Vagina (tissue), 2 donors: ENCODE results near the gene PRR23E. TPM values are rescaled to one million over a fixed set of nuclear protein-coding genes. Genes with fewer than 3 reads are reported as not detected.

Experiments used
- DNase-seq, 2 donors: peaks; one replicate each; pipeline ENCODE4 v3.0.0-alpha.2; 2017; ENCODE audit errors: extremely low spot score in 2 of 2
- H3K27ac ChIP-seq: fragments of 200-600 bp; sonication (generic); one replicate; pipeline ENCODE4 v1.5.1; 2019
- H3K27me3 ChIP-seq: fragments of 200-600 bp; sonication (generic); one replicate; pipeline ENCODE4 v1.5.1; 2019
- H3K36me3 ChIP-seq, 2 donors: fragments of 200-600 bp; sonication (generic); one replicate each; pipeline ENCODE4 v1.5.1; 2017 to 2019
- H3K4me1 ChIP-seq: fragments of 200-600 bp; sonication (generic); one replicate; pipeline ENCODE4 v1.5.1; 2019
- H3K4me3 ChIP-seq, 2 donors: fragments of 200-600 bp; sonication (generic); 1 replicate in 1 of 2; 2 replicates in 1 of 2; pipeline ENCODE4 v1.5.1; 2016 to 2019
- H3K9me3 ChIP-seq: fragments of 200-600 bp; sonication (generic); one replicate; pipeline ENCODE4 v1.5.1; 2019
- POLR2A ChIP-seq, 2 donors: fragments of 450-650 bp; IDR thresholded peaks; one replicate each; pipeline ENCODE4 v1.6.1; 2017; ENCODE audit warnings: antibody characterized with exemption in 2 of 2, mild to moderate bottlenecking in 2 of 2, moderate library complexity in 2 of 2
- POLR2AphosphoS5 ChIP-seq, 2 donors: sonication (generic); formaldehyde crosslinking; IDR thresholded peaks; one replicate each; pipeline ENCODE4 v1.9.0; 2017; ENCODE audit warnings: antibody characterized with exemption in 2 of 2, mild to moderate bottlenecking in 2 of 2, low read depth in 1 of 2; ENCODE audit not compliant: insufficient read depth in 1 of 2
- intact Hi-C: fragments of 100-400 bp; cut with DNase I; formaldehyde crosslinking; loops from one replicate; pipeline ENCODE4 v1.15.1; 2023
- total RNA-seq: library from RNA; depleted of rRNA; stranded (reverse); fragments of >200 nt; gene quantifications from one replicate; pipeline ENCODE4 v1.2.3, GENCODE V29; 2016
- TF ChIP-seq, protein P1 (sequence below), 3 experiments: fragments of 450-650 bp in 2 of 3; fragments of 200-600 bp in 1 of 3; sonication (generic) in 1 of 3; IDR thresholded peaks; one replicate each; pipeline ENCODE4 v1.5.1; 2017 to 2019; ENCODE audit warnings: antibody characterized with exemption in 3 of 3, mild to moderate bottlenecking in 2 of 3, moderate library complexity in 2 of 3

The PRR23E gene
- total RNA-seq, 1 donor from 2014 or later: not detected

- DNase-seq: no peak
- Histone ChIP-seq H3K36me3 (no peaks in the 10 kb centered on the region), H3K27ac (no peak overlapping the region), H3K27me3 (no peaks in the 10 kb centered on the region), H3K9me3 (no peaks in the 10 kb centered on the region), H3K4me3 (no peak overlapping the region), H3K4me1 (no peaks in the 10 kb centered on the region)
- intact Hi-C loops: no loop called here
- no peak for TF ChIP-seq POLR2A (IDR thresholded peaks at IDR 0.05)
- TF ChIP-seq, protein P1, sequence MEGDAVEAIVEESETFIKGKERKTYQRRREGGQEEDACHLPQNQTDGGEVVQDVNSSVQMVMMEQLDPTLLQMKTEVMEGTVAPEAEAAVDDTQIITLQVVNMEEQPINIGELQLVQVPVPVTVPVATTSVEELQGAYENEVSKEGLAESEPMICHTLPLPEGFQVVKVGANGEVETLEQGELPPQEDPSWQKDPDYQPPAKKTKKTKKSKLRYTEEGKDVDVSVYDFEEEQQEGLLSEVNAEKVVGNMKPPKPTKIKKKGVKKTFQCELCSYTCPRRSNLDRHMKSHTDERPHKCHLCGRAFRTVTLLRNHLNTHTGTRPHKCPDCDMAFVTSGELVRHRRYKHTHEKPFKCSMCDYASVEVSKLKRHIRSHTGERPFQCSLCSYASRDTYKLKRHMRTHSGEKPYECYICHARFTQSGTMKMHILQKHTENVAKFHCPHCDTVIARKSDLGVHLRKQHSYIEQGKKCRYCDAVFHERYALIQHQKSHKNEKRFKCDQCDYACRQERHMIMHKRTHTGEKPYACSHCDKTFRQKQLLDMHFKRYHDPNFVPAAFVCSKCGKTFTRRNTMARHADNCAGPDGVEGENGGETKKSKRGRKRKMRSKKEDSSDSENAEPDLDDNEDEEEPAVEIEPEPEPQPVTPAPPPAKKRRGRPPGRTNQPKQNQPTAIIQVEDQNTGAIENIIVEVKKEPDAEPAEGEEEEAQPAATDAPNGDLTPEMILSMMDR (IDR thresholded peaks at IDR 0.05): no peak
- TF ChIP-seq POLR2AphosphoS5 (IDR thresholded peaks at IDR 0.05; ENCODE audit: insufficient read depth in 1 of 2, low read depth in 1 of 2): no peak
Observed at GRCh38 chr3:127158614-127159229, 34.2 kb upstream of the PRR23E start.

- H3K36me3 ChIP-seq: no peaks in the 10 kb centered on the region
- TF ChIP-seq POLR2AphosphoS5 (IDR thresholded peaks at IDR 0.05; ENCODE audit: insufficient read depth in 1 of 2, low read depth in 1 of 2) (no peak), POLR2A (IDR thresholded peaks at IDR 0.05) (no peak)
- TF ChIP-seq, protein P1 (IDR thresholded peaks at IDR 0.05): no peak
- no peaks in the 10 kb centered on the region for H3K4me1 ChIP-seq
- no peaks in the 10 kb centered on the region for H3K27me3 ChIP-seq
- DNase-seq: no peak
- no peaks in the 10 kb centered on the region for H3K9me3 ChIP-seq
- intact Hi-C loops: no loop called here
- H3K27ac ChIP-seq: no peak overlapping the region
- no peak overlapping the region for H3K4me3 ChIP-seq
Observed at GRCh38 chr3:127159543-127159942, 33.4 kb upstream of the PRR23E start.

- Histone ChIP-seq H3K36me3 (no peaks in the 10 kb centered on the region), H3K4me1 (no peaks in the 10 kb centered on the region), H3K9me3 (no peaks in the 10 kb centered on the region), H3K4me3 (no peak overlapping the region), H3K27me3 (no peaks in the 10 kb centered on the region), H3K27ac (no peak overlapping the region)
- DNase-seq: no peak
- intact Hi-C loops: no loop called here
- TF ChIP-seq POLR2AphosphoS5 (IDR thresholded peaks at IDR 0.05; ENCODE audit: insufficient read depth in 1 of 2, low read depth in 1 of 2) (no peak), POLR2A (IDR thresholded peaks at IDR 0.05) (no peak)
- TF ChIP-seq, protein P1 (IDR thresholded peaks at IDR 0.05): no peak
Observed at GRCh38 chr3:127161236-127161635, 31.7 kb upstream of the PRR23E start.

GRCh38 chr3:127161973-127162579 lies 30.9 kb upstream of the PRR23E start:
- DNase-seq: no peak
- no peak overlapping the region for H3K4me3 ChIP-seq
- H3K4me1 ChIP-seq: no peaks in the 10 kb centered on the region
- H3K27me3 ChIP-seq: no peaks in the 10 kb centered on the region
- no peaks in the 10 kb centered on the region for H3K9me3 ChIP-seq
- TF ChIP-seq POLR2AphosphoS5 (IDR thresholded peaks at IDR 0.05; ENCODE audit: insufficient read depth in 1 of 2, low read depth in 1 of 2) (no peak), POLR2A (IDR thresholded peaks at IDR 0.05) (no peak)
- TF ChIP-seq, protein P1 (IDR thresholded peaks at IDR 0.05): no peak
- H3K27ac ChIP-seq: no peak overlapping the region
- intact Hi-C loops: no loop called here
- no peaks in the 10 kb centered on the region for H3K36me3 ChIP-seq

- intact Hi-C loops: no loop called here
- H3K27me3 ChIP-seq: no peaks in the 10 kb centered on the region
- no peak for DNase-seq
Observed at GRCh38 chr3:127162947-127163645, 29.8 kb upstream of the PRR23E start.

More at GRCh38 chr3:127162947-127163645, 29.8 kb upstream of the PRR23E start:
- Histone ChIP-seq H3K27ac (no peak overlapping the region), H3K4me1 (no peaks in the 10 kb centered on the region), H3K4me3 (no peak overlapping the region), H3K36me3 (no peaks in the 10 kb centered on the region), H3K9me3 (no peaks in the 10 kb centered on the region)
- TF ChIP-seq POLR2A (IDR thresholded peaks at IDR 0.05) (no peak), POLR2AphosphoS5 (IDR thresholded peaks at IDR 0.05; ENCODE audit: insufficient read depth in 1 of 2, low read depth in 1 of 2) (no peak)
- TF ChIP-seq, protein P1 (IDR thresholded peaks at IDR 0.05): no peak
